Measurements from ENCODE around the gene IL4R. TPM values are rescaled to one million over a fixed set of nuclear protein-coding genes. Genes with fewer than 3 reads are reported as not detected.
A peak's percentile ranks its signal among the peaks of the same experiment; 100 is the strongest.
"Not testable (repeated sequence)": the region's sequence is repeated elsewhere in the genome, so short reads cannot be mapped to it uniquely, and the experiment has no call there.

IL4R gene
- total RNA-seq, 1 donor from 2014 or later, result 12.0 TPM

- Histone ChIP-seq H3K36me3 (no peaks in the 10 kb centered on the region), H3K4me3 (peak overlapping the region; percentile 29), H3K4me1 (peaks cover 56% of the 10 kb centered on the region), H3K9me3 (replicated peaks) (no peaks in the 10 kb centered on the region), H3K27me3 (ENCODE audit: low read depth) (peaks cover 16% of the 10 kb centered on the region), H3K27ac (replicated peaks) (peak overlapping the region; percentile 91)
- DNase-seq, result peak; percentile 78
- TF ChIP-seq, protein P1, sequence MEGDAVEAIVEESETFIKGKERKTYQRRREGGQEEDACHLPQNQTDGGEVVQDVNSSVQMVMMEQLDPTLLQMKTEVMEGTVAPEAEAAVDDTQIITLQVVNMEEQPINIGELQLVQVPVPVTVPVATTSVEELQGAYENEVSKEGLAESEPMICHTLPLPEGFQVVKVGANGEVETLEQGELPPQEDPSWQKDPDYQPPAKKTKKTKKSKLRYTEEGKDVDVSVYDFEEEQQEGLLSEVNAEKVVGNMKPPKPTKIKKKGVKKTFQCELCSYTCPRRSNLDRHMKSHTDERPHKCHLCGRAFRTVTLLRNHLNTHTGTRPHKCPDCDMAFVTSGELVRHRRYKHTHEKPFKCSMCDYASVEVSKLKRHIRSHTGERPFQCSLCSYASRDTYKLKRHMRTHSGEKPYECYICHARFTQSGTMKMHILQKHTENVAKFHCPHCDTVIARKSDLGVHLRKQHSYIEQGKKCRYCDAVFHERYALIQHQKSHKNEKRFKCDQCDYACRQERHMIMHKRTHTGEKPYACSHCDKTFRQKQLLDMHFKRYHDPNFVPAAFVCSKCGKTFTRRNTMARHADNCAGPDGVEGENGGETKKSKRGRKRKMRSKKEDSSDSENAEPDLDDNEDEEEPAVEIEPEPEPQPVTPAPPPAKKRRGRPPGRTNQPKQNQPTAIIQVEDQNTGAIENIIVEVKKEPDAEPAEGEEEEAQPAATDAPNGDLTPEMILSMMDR (IDR thresholded peaks at IDR 0.05; ENCODE audit: borderline replicate concordance), result no peak
- intact Hi-C loops (cut with micrococcal nuclease), result no loop called here
Observed at GRCh38 chr16:27326738-27327585, 13.2 kb downstream of the IL4R start.

- Histone ChIP-seq H3K9me3 (replicated peaks) (no peaks in the 10 kb centered on the region), H3K27ac (replicated peaks) (peak overlapping the region; percentile 91), H3K36me3 (no peaks in the 10 kb centered on the region), H3K4me1 (peaks cover 61% of the 10 kb centered on the region), H3K27me3 (ENCODE audit: low read depth) (peaks cover 13% of the 10 kb centered on the region), H3K4me3 (peak overlapping the region; percentile 29)
- intact Hi-C loops (cut with micrococcal nuclease), result no loop called here
- TF ChIP-seq, protein P1 (IDR thresholded peaks at IDR 0.05; ENCODE audit: borderline replicate concordance), result no peak
- no peak for DNase-seq
Observed at GRCh38 chr16:27327586-27327915, 13.8 kb downstream of the IL4R start.

GRCh38 chr16:27328937-27329336 lies 15.2 kb downstream of the IL4R start:
- no peak for DNase-seq
- H3K4me1 ChIP-seq, result peaks cover 72% of the 10 kb centered on the region
- peak overlapping the region; percentile 91 for H3K27ac ChIP-seq (replicated peaks)
- no peak overlapping the region for H3K4me3 ChIP-seq
- peaks cover 9% of the 10 kb centered on the region for H3K36me3 ChIP-seq
- TF ChIP-seq, protein P1 (IDR thresholded peaks at IDR 0.05; ENCODE audit: borderline replicate concordance), result no peak
- intact Hi-C loops (cut with micrococcal nuclease), result no loop called here
- H3K9me3 ChIP-seq (replicated peaks), result no peaks in the 10 kb centered on the region
- peaks cover 10% of the 10 kb centered on the region for H3K27me3 ChIP-seq (ENCODE audit: low read depth)

DNA sequence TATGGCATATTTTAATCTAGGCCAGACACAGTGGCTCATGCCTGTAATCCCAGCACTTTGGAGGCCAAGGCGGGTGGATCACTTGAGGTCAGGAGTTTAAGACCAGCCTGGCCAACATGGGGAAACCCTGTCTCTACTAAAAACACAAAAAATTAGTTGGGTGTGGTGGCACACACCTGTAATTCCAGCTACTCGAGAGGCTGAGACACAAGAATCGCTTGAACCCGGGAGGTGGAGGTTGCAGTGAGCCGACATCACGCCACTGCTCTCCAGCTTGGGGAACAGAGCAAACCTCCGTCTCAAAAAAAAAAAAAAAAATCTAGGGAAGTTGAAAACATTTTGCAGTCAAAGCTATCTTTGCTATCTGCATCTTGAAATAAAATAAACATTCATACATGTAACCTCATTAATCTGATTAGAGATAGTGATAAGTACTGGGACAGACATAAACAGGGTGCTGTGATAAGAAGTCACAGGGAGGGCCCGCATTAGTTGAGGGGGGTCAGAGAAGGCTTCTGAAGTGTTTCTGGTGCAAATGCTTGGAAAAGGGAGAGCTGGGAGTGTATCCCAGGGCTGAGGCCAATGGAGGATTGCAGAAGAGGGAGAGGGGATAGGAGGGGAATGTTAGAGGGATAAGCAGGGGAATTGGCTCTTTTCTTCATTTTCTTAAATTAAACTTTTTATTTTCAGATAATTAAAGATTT lies 15.8 kb downstream of the IL4R start:
- intact Hi-C loops (cut with micrococcal nuclease); H3K4me3 ChIP-seq: not testable (repeated sequence)
- peaks cover 72% of the 10 kb centered on the region for H3K4me1 ChIP-seq

DNA sequence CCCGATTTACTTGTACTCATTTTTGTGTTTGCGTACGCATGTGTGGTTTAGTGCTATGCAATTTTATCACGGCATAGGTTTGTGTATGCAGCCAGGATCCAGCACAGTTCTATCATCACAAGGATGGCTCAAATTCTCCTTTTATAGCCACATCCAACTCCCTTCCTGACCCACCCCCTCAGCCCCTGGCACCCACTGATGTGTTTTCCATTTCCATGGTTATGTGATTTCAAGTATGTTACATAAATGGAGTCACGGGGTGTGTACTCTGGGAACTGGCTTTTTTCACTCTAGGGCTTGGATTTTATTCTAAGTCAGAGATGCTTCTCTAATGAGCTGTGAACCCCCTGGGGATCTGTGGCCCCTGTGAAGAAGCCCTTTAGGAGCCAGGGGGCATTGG lies 16.8 kb downstream of the IL4R start:
- Histone ChIP-seq H3K4me3 (no peak overlapping the region), H3K36me3 (peaks cover 16% of the 10 kb centered on the region), H3K9me3 (replicated peaks) (no peaks in the 10 kb centered on the region), H3K27ac (replicated peaks) (peak overlapping the region; percentile 91), H3K4me1 (peaks cover 72% of the 10 kb centered on the region), H3K27me3 (ENCODE audit: low read depth) (peaks cover 10% of the 10 kb centered on the region)
- TF ChIP-seq, protein P1 (IDR thresholded peaks at IDR 0.05; ENCODE audit: borderline replicate concordance), result no peak
- intact Hi-C loops (cut with micrococcal nuclease), result no loop called here
- DNase-seq, result peak; percentile 62

More for the DNA sequence above, 15.8 kb downstream of the IL4R start:
- H3K27me3 ChIP-seq (ENCODE audit: low read depth); H3K9me3 ChIP-seq (replicated peaks); DNase-seq: not testable (repeated sequence)
- Histone ChIP-seq H3K36me3 (peaks cover 15% of the 10 kb centered on the region), H3K27ac (replicated peaks) (peak overlapping the region; percentile 91)

DNA sequence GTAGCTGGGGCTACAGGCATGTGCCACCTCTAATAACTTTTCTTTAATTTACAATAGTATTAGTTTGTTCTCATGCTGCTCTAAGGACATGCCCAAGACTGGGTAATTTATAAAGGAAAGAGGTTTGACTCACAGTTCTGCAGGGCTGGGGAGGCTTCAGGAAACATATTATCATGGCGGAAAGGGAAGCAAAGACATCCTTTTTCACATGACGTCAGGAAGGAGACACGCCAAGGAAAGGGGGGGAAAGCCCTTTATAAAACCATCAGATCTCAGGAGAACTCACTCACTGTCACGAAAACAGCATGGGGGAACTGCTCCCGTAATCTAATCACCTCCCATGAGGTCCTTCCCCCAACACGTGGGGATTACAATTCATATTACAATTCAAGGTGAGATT lies 18.3 kb downstream of the IL4R start:
- TF ChIP-seq, protein P1 (IDR thresholded peaks at IDR 0.05; ENCODE audit: borderline replicate concordance), result no peak
- DNase-seq, result no peak
- Histone ChIP-seq H3K4me1 (peaks cover 62% of the 10 kb centered on the region), H3K27me3 (ENCODE audit: low read depth) (no peaks in the 10 kb centered on the region), H3K36me3 (peaks cover 16% of the 10 kb centered on the region), H3K9me3 (replicated peaks) (no peaks in the 10 kb centered on the region), H3K27ac (replicated peaks) (peak overlapping the region; percentile 91), H3K4me3 (no peak overlapping the region)
- intact Hi-C loops (cut with micrococcal nuclease), result no loop called here
